ENCODE results near the gene PHKG1.

DNA sequence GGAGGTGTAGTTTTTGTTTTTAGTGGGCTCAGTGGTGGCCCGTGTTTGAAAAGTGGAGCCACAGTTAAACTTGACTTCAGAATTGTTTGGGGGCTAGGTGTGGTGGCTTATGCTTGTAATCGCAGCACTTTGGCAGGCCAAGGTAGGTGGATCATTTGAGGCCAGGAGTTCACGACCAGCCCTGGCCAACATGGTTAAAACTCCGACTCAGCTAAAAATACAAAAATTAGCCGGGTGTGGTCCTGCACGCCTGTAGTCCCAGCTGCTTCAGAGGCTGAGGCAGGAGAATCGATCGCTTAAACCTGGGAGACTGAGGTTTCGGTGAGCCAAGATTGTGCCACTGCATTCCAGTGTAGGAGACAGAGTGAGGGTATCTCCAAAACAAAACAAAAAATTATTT, 39.4 kb downstream of the PHKG1 start:
- TF ChIP-seq TAF1 (IDR thresholded peaks at IDR 0.05; ENCODE audit: borderline replicate concordance, low read depth, low read length), result no peak
- TF ChIP-seq POLR2AphosphoS5 (IDR thresholded peaks at IDR 0.05; ENCODE audit: low read depth, low read length), result no peak
